GM21367 (cell line): ENCODE results near the gene GALK1.
"Not testable (repeated sequence)": the region's sequence is repeated elsewhere in the genome, so short reads cannot be mapped to it uniquely, and the experiment has no call there.

Experiments used
- ATAC-seq: cut with Tn5 transposase; IDR thresholded peaks from one replicate; pipeline ENCODE4 v1.9.1; 2021; ENCODE audit not compliant: unreplicated experiment

GALK1 gene

GRCh38 chr17:75767881-75768280 is 2.9 kb upstream of the GALK1 start:
- ATAC-seq = no peak

GRCh38 chr17:75765981-75766380 is 989 bp upstream of the GALK1 start:
- ATAC-seq = no peak

GRCh38 chr17:75764417-75764710 is 628 bp downstream of the GALK1 start:
- no peak for ATAC-seq

DNA sequence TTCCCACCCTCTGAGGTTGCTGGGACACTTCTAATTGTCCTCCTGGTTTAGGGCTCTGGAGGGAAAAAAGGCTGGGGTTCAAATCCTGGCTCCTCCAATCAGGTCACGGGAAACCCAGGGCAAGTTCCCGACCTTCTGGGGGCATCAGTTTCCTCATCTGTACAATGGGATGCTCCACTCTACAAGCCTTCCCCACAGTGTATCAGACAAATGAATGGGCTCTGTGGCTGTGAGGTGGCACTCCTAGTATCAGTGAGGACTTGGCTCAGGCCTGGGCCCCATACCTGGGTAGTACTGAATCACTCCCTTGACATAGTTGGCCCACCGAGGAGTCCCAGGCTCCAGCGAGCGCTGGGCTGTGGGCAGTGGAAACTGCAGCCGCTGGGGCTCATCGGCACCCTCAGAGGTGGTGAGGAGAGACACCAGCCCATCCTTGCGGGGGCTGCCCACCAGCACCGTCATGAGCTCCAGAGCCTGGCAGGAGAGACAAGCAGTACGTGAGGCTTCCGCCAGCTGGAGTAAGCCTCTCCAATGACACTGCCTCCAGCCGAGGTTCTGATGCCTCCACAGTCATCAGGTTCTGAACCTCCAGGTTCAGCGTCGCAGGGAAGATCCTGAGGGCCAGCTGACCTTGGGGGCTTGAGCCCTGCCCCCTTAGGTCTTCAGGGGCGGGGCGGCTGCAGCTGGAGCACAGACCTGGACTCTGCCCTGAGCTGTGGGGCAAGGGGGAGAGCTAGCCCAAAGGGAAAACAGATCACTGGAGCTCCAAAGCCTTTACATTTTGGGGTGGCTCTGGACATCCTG is 1.2 kb downstream of the GALK1 start:
- no peak for ATAC-seq

- no peak for ATAC-seq
Observed at GRCh38 chr17:75763269-75763607, 1.8 kb downstream of the GALK1 start.

DNA sequence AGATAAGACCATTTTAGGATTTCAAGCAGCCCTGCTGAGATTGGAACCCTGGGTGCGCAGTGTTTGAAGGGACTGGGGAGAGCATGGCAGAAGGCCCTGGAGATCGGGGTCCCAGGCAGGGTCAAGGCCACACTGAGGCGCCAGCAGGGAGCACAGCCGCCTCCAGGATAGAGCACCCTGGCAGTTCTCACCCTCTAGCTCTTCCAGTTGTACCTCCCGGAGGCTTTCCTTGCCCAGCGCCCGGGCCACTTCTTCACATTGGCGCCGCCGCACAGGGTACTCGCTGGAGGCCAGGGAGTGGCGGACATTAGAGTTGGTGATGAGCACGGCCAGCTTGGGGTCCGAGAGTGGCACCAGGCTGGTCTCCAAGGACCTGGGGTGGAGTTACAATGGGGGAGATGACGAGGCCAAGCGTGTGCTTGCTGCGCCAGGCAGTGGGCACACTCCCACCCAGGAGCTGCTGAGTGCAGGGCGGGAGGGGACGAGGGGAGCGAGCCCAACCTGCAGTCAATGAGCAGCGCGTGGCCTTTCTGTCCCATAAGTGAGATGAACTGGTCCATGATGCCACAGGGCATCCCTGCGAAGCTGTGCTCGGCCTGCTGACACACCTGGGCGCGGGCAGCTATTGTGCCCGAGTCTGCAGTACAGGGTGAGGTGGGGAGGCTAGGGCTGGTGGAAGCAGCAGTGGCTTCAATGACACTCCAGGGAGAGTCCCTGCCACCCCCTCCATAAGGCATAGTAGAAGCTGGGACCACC is 2.3 kb downstream of the GALK1 start:
- no peak for ATAC-seq

DNA sequence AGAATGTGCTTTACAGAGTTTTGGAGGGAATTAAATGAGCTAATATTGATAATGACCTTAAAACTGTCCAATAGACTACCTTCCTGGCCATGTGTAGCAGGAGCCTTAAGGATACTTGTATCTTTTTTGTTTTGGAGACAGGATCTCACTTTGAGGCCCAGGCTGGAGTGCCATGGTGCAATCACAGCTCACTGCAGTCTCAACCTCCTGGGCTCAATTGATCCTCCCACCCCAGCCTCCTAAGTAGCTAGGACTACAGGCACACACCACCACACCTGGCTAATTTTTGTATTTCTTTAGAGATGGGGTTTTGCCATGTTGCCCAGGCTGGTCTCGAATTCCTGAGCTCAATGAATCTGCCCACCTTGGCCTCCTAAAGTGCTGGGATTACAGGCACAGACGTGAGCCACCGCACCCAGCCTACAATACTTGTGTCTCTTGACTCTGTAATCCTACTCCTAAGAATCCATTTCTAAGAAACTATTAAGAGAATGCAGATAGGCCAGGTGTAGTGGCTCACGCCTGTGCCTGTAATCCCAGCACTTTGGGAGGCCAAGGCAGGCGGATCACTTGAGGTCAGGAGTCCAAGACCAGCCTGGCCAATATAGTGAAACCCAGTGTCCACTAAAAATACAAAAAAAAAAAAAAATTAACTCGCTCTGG is 4.9 kb downstream of the GALK1 start:
- ATAC-seq = not testable (repeated sequence)

GRCh38 chr17:75759457-75759856 is 5.5 kb downstream of the GALK1 start:
- no peak for ATAC-seq

DNA sequence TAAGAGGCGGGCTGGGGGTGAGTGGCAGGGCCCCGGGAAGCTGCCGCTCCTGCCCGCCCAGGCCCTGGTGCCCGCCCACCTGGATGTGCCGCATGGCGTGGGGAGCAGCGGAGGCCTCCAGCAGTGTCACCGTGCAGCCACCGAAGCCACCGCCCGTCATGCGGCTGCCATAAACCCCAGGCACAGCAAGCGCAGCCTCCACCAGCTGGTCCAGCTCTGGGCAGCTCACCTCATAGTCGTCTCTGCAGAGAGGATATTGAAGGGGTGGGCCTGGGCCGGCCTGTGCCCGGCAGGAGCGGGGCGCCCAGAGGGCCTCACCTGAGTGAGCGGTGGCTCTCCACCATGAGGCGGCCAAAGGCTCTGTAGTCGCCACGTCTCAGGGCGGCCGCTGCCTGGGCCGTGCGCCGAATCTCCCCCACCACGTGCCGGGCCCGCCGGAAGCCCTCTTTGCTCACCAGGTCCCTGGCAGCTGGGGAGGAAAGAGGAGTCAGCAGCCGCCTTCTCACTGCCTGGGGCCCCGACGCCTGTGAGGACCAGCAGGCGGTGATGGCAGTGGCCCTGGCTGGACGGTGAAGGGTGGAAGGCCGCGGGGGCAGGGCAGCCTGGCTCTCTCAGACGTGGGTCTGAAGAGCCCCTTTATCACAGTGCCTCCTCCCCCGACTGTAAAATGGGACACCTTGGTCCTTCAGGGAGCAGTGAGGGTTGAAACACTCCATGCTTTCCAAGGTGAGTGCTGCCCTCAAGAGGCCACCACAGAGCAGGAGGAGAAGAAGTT is 6.7 kb downstream of the GALK1 start:
- ATAC-seq = no peak

DNA sequence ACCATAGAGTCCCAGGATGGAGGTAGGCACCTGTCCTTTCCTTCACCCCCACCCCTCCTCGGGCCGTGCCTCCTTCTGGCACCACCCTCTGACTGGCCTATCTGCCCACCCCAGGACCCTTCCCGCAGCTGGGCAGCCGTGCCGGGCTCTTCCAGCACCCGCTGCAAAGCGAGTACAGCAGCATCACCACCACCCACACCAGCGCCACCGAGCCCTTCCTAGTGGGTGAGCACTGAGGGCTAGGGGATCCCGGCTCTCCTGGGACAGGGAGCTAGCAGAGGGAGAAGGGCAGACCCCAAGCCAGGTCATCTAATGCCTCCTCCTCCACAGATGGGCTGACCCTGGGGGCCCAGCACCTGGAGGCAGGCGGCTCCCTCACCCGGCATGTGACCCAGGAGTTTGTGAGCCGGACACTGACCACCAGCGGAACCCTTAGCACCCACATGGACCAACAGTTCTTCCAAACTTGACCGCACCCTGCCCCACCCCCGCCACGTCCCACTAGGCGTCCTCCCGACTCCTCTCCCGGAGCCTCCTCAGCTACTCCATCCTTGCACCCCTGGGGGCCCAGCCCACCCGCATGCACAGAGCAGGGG is 7.8 kb downstream of the GALK1 start:
- ATAC-seq = no peak

- no peak for ATAC-seq
Observed at GRCh38 chr17:75756451-75757085, 8.4 kb downstream of the GALK1 start.

- ATAC-seq = no peak
Observed at GRCh38 chr17:75755990-75756389, 9.0 kb downstream of the GALK1 start.

DNA sequence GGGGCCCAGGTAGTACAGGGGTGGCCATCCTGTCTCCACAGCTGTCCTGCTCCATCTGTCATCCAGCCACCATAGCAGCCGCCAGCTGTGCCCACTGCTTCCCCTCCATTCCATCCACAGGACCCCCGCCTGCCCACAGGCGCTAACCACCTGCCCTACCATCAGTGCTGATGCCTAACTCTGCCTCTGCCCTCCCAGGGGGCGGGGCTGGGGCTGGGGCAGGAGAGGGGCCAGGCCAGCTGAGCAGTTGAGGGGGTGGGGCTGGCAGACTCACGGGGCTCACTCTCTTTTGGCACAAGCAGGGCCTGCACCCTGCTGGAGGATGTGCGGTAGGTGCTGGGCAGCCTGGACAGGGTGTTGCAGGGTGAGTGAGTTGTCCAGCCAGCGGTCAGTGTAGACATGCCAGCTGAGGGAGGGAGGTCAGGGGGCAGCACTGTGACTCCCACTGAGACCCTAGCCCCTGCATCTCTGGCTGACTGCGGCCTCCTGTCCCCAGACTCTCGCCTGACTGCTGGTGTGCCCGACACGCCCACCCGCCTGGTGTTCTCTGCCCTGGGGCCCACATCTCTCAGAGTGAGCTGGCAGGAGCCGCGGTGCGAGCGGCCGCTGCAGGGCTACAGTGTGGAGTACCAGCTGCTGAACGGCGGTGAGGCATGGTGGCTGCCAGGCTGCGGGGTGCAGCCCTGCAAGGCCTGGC is 9.6 kb downstream of the GALK1 start:
- ATAC-seq = no peak

- ATAC-seq = no peak
Observed at GRCh38 chr17:75754378-75755204, 10.4 kb downstream of the GALK1 start.

GRCh38 chr17:75753514-75754377 is 11.2 kb downstream of the GALK1 start:
- no peak for ATAC-seq

DNA sequence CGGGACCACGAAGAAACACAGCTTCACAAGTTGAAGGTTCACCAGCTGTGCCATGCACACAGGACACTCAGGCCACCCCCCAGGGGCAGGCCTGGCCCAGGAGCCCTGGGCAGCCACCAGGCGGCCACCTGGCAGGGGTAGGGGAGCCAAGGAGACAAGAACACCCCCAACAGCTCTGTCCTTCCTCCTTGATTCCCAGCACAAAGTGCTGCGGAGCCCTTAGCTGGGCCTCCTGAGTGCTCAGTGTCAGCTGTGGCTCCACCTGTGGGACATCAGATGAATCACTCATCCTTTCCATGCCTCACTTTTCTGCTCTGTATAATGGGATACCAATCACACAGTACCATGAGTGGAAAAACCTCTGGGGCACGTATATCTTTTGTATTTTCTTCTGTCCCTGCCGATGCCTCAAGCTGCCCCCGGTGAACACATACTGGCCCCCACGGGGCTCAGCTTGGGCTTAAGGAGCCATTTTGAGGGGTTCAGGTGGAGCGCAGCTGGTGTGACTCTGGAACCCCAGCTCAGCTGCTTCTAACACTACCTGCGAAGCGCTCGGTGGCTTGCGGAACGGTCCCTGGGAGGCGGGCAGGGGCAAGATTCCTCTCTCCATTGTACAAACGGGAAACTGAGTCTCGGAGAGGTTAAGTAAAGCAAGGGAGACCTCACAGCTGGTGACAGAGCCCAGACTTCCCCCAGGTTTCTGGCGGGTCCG is 12.0 kb downstream of the GALK1 start:
- no peak for ATAC-seq

DNA sequence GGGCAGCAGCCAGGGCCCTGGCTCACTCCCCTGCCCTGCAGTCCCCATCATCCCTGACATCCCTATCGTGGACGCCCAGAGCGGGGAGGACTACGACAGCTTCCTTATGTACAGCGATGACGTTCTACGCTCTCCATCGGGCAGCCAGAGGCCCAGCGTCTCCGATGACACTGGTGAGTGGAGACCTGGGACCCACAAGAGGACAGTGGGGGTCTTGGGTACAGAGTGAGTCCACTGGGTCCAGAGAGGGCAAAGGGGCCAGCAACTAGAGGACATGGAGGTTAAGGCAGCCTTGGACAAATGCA is 12.6 kb downstream of the GALK1 start:
- ATAC-seq = no peak
